ENCODE results near the gene PGAP2. TPM values are rescaled to one million over a fixed set of nuclear protein-coding genes. Genes with fewer than 3 reads are reported as not detected.
"Not testable (repeated sequence)": the region's sequence is repeated elsewhere in the genome, so short reads cannot be mapped to it uniquely, and the experiment has no call there.

The PGAP2 gene
- total RNA-seq, 3 donors from 2014 or later = 12.3 to 24.3 (median 20.6) TPM

- intact Hi-C loops (cut with DNase I; ENCODE audit: low total_unique reads) = no loop called here
- DNase-seq (ENCODE audit: low spot score in 2 of 2) = no peak
- Histone ChIP-seq H3K4me3 (peak overlapping the region; percentile 54 to 89 (median 84)), H3K9me3 (no peaks in the 10 kb centered on the region), H3K36me3 (no peaks in the 10 kb centered on the region), H3K27ac (peak overlapping the region; percentile 82 to 85), H3K27me3 (no peaks in the 10 kb centered on the region), H3K4me1 (peaks cover 3 to 10% of the 10 kb centered on the region in 2 donors)
- TF ChIP-seq CTCF (IDR thresholded peaks at IDR 0.05) (peak in 2 of 3 donors; percentile 27 to 49), POLR2A (IDR thresholded peaks at IDR 0.05) (no peak)
Measured at GRCh38 chr11:3808861-3809623, 682 bp downstream of the PGAP2 start.

- no peak overlapping the region for H3K4me3 ChIP-seq
- TF ChIP-seq CTCF (IDR thresholded peaks at IDR 0.05) = no peak
- no peak for TF ChIP-seq POLR2AphosphoS5 (IDR thresholded peaks at IDR 0.05)
- no peak overlapping the region for H3K27ac ChIP-seq
- H3K9me3 ChIP-seq = no peaks in the 10 kb centered on the region
- intact Hi-C loops (cut with DNase I; ENCODE audit: low total_unique reads) = no loop called here
- H3K4me1 ChIP-seq = peaks cover 3 to 10% of the 10 kb centered on the region in 2 donors
- no peak for DNase-seq (ENCODE audit: low spot score in 2 of 2)
- no peaks in the 10 kb centered on the region for H3K27me3 ChIP-seq
- H3K36me3 ChIP-seq = no peaks in the 10 kb centered on the region
Measured at GRCh38 chr11:3809624-3809928, 1.2 kb downstream of the PGAP2 start.

GRCh38 chr11:3810446-3810845 lies 2.1 kb downstream of the PGAP2 start:
- no peak for DNase-seq (ENCODE audit: low spot score in 2 of 2)
- Histone ChIP-seq H3K4me1 (peaks cover 3 to 10% of the 10 kb centered on the region in 2 donors), H3K36me3 (no peaks in the 10 kb centered on the region), H3K27ac (no peak overlapping the region), H3K27me3 (no peaks in the 10 kb centered on the region), H3K4me3 (no peak overlapping the region), H3K9me3 (no peaks in the 10 kb centered on the region)
- no peak for TF ChIP-seq CTCF (IDR thresholded peaks at IDR 0.05)
- no peak for TF ChIP-seq POLR2A (IDR thresholded peaks at IDR 0.05)
- no peak for TF ChIP-seq POLR2AphosphoS5 (IDR thresholded peaks at IDR 0.05)
- intact Hi-C loops (cut with DNase I; ENCODE audit: low total_unique reads) = no loop called here

DNA sequence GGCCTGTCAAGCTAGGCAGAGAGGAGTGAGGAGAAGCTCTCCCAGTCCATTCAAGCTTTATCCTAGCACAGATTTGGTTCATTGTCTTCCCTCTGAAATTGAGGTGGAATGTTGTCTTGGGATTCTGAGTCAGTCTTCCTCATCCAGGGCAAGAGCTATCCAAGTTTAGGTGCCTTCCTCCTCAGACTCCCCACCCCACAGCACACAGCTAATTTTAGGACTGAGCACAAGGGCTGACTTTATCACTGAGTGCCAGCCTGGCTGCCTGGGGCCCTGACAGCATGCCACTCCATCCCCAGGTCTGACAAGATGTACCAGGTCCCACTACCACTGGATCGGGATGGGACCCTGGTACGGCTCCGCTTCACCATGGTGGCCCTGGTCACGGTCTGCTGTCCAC lies 2.6 kb downstream of the PGAP2 start:
- no peak overlapping the region for H3K27ac ChIP-seq
- no peaks in the 10 kb centered on the region for H3K36me3 ChIP-seq
- DNase-seq (ENCODE audit: low spot score in 2 of 2) = no peak
- H3K4me1 ChIP-seq = peaks cover 3 to 10% of the 10 kb centered on the region in 2 donors
- no peaks in the 10 kb centered on the region for H3K27me3 ChIP-seq
- H3K4me3 ChIP-seq = no peak overlapping the region
- no peak for TF ChIP-seq POLR2A (IDR thresholded peaks at IDR 0.05)
- TF ChIP-seq POLR2AphosphoS5 (IDR thresholded peaks at IDR 0.05) = no peak
- TF ChIP-seq CTCF (IDR thresholded peaks at IDR 0.05) = no peak
- intact Hi-C loops (cut with DNase I; ENCODE audit: low total_unique reads) = no loop called here
- H3K9me3 ChIP-seq = no peaks in the 10 kb centered on the region

DNA sequence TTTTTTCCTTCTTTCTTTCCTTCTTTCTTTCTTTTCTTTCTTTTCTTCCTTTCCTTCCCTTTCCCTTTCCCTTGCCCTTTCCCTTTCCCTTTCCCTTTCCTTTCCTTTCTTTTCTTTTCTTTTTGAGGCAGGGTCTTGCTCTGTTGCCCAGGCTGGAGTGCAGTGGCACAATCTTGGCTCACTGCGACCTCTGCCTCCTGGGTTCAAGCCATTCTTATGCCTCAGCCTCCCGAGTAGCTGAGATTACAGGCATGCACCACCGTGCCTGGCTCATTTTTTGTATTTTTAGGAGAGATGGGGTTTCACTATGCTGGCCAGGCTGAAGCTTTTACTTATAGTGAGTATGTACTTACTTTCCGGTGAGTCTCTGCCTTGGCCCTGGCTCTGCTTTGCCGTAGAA lies 6.5 kb downstream of the PGAP2 start:
- DNase-seq (ENCODE audit: low spot score in 2 of 2); H3K36me3 ChIP-seq; H3K4me1 ChIP-seq; H3K27ac ChIP-seq; H3K27me3 ChIP-seq; H3K4me3 ChIP-seq; H3K9me3 ChIP-seq; intact Hi-C loops (cut with DNase I; ENCODE audit: low total_unique reads): not testable (repeated sequence)

- TF ChIP-seq CTCF (IDR thresholded peaks at IDR 0.05) (no peak), POLR2AphosphoS5 (IDR thresholded peaks at IDR 0.05) (no peak), POLR2A (IDR thresholded peaks at IDR 0.05) (no peak)
- Histone ChIP-seq H3K4me3 (no peak overlapping the region), H3K9me3 (no peaks in the 10 kb centered on the region)
Measured at GRCh38 chr11:3815845-3816244, 7.5 kb downstream of the PGAP2 start.

More at GRCh38 chr11:3815845-3816244, 7.5 kb downstream of the PGAP2 start:
- no peaks in the 10 kb centered on the region for H3K36me3 ChIP-seq
- H3K4me1 ChIP-seq = no peaks in the 10 kb centered on the region
- no peaks in the 10 kb centered on the region for H3K27me3 ChIP-seq
- H3K27ac ChIP-seq = peak overlapping the region in 1 of 2 donors; percentile 8
- intact Hi-C loops (cut with DNase I; ENCODE audit: low total_unique reads) = no loop called here
- DNase-seq (ENCODE audit: low spot score in 2 of 2) = no peak
